ENCODE measurements around the gene MRS2. TPM values are rescaled to one million over a fixed set of nuclear protein-coding genes. Genes with fewer than 3 reads are reported as not detected.

Gene MRS2
- total and polyA plus RNA-seq, 9 of the 15 experiments (the other 6 are each of a cell fraction or from before 2014, with no cell fraction given), result 14.6 to 57.9 (median 48.1) TPM

DNA sequence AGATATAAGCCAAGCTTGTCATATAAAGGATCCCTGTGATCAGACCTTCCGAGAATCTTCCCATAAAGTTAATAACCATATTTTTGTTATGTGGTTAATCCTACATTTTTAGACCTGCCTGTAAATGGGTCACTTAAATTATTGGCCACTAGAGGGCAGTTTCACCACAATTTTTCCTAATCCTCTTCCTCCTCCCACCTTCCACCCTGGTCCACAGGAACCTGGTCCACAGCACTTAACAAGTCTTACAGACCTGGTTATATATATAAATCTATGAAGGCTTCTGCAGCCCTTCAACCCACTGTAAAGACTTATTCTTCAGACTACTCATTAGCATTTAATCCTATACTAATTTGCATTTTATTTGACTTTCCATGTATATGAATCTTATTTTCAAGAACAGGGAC is 28.3 kb downstream of the MRS2 start (continued):
- TF ChIP-seq, protein P1, sequence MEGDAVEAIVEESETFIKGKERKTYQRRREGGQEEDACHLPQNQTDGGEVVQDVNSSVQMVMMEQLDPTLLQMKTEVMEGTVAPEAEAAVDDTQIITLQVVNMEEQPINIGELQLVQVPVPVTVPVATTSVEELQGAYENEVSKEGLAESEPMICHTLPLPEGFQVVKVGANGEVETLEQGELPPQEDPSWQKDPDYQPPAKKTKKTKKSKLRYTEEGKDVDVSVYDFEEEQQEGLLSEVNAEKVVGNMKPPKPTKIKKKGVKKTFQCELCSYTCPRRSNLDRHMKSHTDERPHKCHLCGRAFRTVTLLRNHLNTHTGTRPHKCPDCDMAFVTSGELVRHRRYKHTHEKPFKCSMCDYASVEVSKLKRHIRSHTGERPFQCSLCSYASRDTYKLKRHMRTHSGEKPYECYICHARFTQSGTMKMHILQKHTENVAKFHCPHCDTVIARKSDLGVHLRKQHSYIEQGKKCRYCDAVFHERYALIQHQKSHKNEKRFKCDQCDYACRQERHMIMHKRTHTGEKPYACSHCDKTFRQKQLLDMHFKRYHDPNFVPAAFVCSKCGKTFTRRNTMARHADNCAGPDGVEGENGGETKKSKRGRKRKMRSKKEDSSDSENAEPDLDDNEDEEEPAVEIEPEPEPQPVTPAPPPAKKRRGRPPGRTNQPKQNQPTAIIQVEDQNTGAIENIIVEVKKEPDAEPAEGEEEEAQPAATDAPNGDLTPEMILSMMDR (IDR thresholded peaks at IDR 0.05 in 2 of 3, conservative IDR thresholded peaks at IDR 0.05 in 1 of 3; ENCODE audit: insufficient read depth in 2 of 3, low read depth in 1 of 3, low read length in 3 of 3), result peak; percentile 65 to 84 (median 77)
- TF ChIP-seq, protein P2, sequence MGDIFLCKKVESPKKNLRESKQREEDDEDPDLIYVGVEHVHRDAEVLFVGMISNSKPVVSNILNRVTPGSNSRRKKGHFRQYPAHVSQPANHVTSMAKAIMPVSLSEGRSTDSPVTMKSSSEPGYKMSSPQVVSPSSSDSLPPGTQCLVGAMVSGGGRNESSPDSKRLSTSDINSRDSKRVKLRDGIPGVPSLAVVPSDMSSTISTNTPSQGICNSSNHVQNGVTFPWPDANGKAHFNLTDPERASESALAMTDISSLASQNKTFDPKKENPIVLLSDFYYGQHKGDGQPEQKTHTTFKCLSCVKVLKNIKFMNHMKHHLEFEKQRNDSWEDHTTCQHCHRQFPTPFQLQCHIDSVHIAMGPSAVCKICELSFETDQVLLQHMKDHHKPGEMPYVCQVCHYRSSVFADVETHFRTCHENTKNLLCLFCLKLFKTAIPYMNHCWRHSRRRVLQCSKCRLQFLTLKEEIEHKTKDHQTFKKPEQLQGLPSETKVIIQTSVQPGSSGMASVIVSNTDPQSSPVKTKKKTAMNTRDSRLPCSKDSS (IDR thresholded peaks at IDR 0.05; ENCODE audit: low read depth, partially characterized antibody), result no peak
- TF ChIP-seq YY1 (IDR thresholded peaks at IDR 0.05; ENCODE audit: borderline replicate concordance in 1 of 3, control insufficient read depth in 1 of 3, extremely low read depth in 1 of 3, insufficient read depth in 3 of 3, insufficient read length in 1 of 3, insufficient replicate concordance in 2 of 3, low read depth in 1 of 3, low read length in 2 of 3) (no peak), EWSR1 (IDR thresholded peaks at IDR 0.05; ENCODE audit: borderline replicate concordance, low read depth, partially characterized antibody) (no peak), ZNF589 (CRISPR knock-in tag; IDR thresholded peaks at IDR 0.05; ENCODE audit: low read depth) (no peak), NR2F6 (CRISPR knock-in tag; IDR thresholded peaks at IDR 0.05) (no peak), ARNT (IDR thresholded peaks at IDR 0.05) (peak in 1 of 2 experiments; percentile 38; a peak in 1 of 4 replicates), TRIM28 (IDR thresholded peaks at IDR 0.05) (peak; percentile 94), CBX5 (IDR thresholded peaks at IDR 0.05; ENCODE audit: borderline replicate concordance, low read depth) (peak; percentile 90), CBX1 (IDR thresholded peaks at IDR 0.05; ENCODE audit: low read depth) (peak; percentile 47; the same call in 1 of the 2 replicates), RAD21 (CRISPR knock-in tag; conservative IDR thresholded peaks at IDR 0.05 in 1 of 2, IDR thresholded peaks at IDR 0.05 in 1 of 2) (peak; percentile 36 to 74; a peak in 3 of 4 replicates), HEY1 (CRISPR knock-in tag; IDR thresholded peaks at IDR 0.05; ENCODE audit: borderline replicate concordance) (no peak), SRF (CRISPR knock-in tag; IDR thresholded peaks at IDR 0.05) (peak in 1 of 2 experiments; percentile 28; a peak in 1 of 4 replicates), SMC3 (conservative IDR thresholded peaks at IDR 0.05; ENCODE audit: insufficient read depth, low read depth, low read length) (0 out of 2 replicates have a peak, but pooled peaks have one; percentile 29)
- TF ChIP-seq, protein P3, sequence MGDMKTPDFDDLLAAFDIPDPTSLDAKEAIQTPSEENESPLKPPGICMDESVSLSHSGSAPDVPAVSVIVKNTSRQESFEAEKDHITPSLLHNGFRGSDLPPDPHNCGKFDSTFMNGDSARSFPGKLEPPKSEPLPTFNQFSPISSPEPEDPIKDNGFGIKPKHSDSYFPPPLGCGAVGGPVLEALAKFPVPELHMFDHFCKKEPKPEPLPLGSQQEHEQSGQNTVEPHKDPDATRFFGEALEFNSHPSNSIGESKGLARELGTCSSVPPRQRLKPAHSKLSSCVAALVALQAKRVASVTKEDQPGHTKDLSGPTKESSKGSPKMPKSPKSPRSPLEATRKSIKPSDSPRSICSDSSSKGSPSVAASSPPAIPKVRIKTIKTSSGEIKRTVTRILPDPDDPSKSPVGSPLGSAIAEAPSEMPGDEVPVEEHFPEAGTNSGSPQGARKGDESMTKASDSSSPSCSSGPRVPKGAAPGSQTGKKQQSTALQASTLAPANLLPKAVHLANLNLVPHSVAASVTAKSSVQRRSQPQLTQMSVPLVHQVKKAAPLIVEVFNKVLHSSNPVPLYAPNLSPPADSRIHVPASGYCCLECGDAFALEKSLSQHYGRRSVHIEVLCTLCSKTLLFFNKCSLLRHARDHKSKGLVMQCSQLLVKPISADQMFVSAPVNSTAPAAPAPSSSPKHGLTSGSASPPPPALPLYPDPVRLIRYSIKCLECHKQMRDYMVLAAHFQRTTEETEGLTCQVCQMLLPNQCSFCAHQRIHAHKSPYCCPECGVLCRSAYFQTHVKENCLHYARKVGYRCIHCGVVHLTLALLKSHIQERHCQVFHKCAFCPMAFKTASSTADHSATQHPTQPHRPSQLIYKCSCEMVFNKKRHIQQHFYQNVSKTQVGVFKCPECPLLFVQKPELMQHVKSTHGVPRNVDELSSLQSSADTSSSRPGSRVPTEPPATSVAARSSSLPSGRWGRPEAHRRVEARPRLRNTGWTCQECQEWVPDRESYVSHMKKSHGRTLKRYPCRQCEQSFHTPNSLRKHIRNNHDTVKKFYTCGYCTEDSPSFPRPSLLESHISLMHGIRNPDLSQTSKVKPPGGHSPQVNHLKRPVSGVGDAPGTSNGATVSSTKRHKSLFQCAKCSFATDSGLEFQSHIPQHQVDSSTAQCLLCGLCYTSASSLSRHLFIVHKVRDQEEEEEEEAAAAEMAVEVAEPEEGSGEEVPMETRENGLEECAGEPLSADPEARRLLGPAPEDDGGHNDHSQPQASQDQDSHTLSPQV (IDR thresholded peaks at IDR 0.05), result no peak
- TF ChIP-seq, protein P4, sequence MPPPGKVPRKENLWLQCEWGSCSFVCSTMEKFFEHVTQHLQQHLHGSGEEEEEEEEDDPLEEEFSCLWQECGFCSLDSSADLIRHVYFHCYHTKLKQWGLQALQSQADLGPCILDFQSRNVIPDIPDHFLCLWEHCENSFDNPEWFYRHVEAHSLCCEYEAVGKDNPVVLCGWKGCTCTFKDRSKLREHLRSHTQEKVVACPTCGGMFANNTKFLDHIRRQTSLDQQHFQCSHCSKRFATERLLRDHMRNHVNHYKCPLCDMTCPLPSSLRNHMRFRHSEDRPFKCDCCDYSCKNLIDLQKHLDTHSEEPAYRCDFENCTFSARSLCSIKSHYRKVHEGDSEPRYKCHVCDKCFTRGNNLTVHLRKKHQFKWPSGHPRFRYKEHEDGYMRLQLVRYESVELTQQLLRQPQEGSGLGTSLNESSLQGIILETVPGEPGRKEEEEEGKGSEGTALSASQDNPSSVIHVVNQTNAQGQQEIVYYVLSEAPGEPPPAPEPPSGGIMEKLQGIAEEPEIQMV (tag; conservative IDR thresholded peaks at IDR 0.05; ENCODE audit: low read depth), result no peak

Measured in K562 (cell line).